NK-92 (cell line): Measurements from ENCODE around the gene KLHL18.
"Not testable (repeated sequence)": the region's sequence is repeated elsewhere in the genome, so short reads cannot be mapped to it uniquely, and the experiment has no call there.

Experiments used
- DNase-seq: peaks from one replicate; lab custom pipeline; 2025; ENCODE audit not compliant: unreplicated experiment; lab: John Stamatoyannopoulos, UW

The KLHL18 gene

DNA sequence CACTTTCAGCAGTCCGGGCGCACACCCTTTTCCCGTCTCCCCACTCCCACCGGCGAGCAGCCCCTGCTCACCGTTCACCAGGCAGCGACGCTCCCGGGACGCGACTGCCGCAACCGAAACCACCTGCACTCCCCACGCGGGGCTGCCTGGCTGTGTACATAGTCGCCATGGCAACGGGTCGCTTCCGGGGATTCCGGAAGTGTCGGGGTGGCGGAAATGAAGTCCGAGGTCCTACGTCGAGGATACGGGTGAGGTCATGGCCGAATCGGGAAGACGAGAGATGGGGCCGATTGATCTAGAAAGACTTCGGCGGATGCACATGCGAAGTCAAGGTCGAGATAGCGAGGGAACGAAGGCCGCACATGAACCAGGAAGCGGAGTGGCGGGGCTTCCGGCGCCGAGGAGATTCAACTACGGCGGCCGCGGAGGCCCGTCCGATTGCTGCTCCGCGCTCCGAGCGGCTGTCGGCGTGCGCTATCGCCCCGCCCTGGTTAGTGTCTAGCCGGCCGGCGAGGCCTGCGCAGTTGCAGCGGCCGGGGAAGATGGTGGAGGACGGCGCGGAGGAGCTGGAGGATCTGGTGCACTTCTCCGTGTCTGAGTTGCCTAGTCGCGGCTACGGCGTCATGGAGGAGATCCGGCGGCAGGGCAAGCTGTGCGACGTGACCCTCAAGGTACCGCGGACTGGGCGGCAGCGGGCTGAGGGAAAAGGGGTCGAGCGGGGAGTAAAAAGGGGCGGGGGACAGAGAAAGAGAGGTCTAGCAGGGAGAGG lies at the start of gene KLHL18, which contains the start of gene KIF9:
Gene KLHL18, plus strand, starts transcription at position 521 of the 769 bp plus-strand sequence. Its CDS starts 22 bp downstream, at position 543.
Gene KIF9, minus strand, starts transcription at position 376 of the 769 bp plus-strand sequence. CDS start 5,425 bp downstream, outside the sequence.
- peak; percentile 87 for DNase-seq

DNA sequence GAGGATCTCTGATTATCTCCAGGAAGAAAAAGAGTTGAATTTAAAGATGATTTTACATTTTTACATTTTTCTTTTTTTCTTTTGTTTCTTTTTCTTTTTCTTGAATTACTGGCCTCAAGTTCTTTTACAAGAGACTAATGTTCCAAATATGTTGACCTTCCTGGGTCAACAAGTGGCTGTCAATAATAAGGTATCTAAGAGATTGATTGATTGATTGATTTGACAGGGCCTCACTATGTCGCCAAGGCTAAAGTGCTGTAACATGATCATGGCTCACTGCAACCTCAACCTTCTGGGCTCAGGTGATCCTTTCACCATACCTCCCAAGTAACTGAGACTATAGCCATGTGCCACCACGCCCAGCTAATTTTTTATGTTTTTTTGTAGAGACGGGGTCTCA lies 44.7 kb upstream of the KLHL18 start:
- DNase-seq = no peak

DNA sequence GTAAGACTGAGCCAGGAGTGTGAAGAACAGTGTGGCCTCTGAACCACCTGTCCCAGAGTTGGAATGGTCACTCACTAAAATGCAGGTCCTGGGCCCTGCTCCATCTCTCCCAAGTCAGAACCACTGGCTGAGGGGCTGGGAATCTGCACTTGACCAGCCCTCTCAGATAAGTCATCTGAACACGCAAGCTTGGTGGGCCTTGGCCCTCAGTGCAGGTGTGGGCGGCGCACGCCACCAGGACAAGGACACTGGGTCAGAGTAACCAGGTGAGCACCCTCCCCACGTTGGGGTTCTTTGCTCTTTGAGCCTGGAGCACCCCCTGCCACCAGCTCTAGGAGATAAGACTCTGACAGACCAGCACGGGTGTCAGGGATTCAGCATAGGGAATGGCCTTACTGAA lies 42.8 kb upstream of the KLHL18 start:
- DNase-seq = no peak

DNA sequence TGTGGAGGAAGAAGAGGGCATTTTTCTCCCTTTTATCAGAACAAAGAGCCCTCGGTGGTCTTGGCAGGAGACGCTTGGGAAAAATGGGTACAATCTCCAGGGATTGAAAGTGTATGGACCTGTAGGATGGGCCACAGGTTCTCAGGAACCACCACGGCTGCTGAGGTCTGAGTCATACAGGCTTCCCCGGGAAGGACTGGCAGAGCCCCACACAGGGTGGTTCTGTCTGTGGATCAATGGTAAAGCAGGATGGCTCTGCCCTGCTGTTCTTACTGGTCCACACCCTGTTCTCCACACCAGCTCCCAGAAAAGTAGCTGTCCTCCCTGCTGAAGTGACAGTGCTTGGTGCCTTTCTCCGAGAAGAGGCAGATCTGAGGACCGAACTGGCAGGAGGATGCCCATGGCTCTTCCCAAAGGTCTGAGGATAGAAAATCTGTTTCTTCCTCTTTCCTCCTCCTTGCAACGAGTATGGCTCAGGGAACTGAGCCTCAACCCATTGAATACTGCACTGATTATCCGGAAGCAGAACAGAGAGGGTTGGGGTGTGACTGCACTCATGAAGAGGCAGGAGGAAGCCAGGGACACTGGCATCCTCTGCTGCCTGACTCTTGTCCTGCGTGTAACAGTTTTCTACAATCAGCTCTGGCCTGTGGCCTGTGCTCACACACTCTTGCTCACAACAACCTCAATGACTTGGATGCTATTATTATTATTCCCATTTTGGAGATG lies 39.2 kb upstream of the KLHL18 start:
- no peak for DNase-seq

DNA sequence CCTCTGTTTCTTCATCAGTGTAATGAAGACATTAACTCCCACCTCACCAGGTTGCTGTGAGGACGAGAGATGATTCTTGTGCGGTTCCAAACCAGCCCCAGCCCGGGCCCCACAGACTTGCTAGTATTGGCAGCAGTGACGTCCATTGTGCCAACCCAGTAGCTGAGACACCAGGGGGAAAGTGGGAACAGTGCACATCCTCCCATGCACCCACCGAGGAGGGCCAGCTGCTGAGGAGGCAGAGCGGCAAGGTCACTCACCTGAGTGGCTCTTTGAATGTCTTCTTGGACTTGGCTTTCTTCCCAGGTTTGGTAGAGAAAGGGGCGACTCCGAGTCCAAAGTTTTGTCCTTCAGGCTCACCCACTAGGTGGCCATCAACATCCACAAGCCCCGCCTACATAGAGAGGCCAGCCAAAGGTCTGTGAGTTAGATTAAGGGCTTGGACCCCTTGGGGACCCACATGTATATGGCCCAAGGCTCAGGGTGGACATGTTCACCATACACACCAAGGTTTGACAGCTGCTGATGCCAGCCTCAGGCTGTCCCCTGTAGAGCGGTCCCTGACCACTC lies 38.1 kb upstream of the KLHL18 start:
- no peak for DNase-seq

DNA sequence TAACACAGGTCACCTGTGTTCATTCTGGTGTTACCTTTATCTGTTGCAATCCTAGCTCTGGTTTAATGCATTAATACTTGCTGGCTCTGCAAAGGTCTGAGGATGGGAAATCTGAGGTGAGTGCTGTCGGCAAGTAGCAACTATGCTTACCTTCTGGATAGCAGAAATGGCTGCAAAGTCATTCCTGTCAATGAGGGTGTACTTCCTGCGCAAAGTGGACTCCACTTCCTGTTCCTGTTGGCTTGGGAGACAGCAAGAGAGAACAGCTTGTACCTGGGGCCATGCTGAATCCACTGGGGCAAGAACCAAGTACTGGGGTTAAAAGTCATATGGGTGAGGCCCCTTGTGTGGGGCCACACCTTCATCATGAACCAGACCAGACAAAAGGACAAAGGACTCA lies 37.5 kb upstream of the KLHL18 start:
- DNase-seq = no peak

DNA sequence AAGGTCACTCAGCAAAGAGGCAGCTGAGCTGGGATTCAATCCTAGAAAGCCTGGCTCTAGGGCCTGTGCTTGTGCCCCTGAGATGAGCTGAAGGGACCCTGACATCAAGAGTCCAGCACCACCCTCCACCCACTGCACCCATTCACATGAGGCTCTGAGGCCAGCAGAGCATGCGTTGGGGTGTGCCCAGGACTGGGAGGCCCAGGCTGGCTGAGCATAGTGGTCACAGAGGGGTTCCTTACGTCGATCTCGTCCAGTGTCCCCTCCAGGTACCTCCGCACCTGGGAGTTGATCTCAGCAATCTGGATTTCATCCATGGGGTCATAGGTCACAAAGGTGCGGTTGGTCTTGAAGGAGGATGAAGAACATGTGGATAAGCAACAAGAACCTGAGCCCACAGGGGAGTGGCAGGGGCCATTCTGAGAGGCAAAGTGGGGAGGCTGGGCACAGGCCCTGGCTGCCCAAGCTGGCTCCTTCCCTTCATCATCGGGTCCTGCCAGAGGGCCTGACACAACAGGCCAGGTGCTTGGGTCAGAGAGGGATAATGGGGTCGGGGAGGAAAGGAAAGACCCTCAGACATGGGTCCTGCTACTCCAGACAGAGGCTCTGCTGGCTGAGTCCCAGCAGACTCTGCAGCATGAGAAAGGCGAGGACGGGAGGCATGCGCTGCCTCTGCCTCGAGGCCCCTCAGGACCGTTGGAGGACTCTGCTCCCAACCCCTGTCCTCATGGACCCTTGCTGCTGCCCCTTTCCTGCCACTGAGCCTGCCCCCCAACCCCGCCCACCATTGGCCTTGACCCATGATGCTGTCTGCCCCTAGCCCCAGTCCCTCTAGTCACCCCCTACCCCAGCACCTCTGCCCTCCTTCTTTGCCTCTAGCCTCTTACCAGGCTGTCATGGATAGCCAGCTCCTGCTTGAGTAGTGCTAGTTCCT lies 35.3 kb upstream of the KLHL18 start:
- no peak for DNase-seq

DNA sequence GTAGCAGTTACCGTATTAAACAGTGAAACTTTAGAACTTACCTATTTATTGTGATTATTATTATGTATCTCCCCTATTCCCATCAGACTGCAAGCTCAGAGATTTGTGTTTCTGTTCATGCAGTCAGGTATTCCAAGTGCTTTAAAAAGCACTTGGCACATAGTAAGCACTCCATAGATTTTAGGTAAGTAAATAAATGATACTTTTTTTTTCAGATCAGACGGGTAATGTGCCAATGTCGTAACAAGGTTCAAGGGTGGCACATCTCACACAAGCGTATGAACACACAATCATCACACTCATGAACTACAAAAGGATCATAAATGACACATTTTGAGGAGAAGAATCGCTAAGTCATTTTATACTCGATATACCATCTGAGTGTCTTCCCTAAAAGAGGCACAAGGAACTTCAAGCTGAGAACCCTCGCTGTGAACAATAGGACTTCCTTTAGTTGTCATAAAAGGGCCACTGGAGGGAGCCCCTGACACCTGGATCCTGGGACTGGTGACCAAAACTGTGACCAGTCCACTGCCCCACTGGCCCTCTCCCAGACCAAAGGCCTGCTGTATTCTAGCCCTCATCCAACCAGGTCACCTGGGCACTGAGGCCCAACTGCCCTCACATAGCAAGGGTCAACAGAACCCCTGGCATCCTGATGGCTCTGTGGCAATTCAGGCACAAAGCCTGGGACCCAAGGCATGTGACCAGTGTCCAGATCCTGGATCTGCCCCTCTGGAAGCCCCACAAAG lies 32.3 kb upstream of the KLHL18 start:
- DNase-seq = no peak

DNA sequence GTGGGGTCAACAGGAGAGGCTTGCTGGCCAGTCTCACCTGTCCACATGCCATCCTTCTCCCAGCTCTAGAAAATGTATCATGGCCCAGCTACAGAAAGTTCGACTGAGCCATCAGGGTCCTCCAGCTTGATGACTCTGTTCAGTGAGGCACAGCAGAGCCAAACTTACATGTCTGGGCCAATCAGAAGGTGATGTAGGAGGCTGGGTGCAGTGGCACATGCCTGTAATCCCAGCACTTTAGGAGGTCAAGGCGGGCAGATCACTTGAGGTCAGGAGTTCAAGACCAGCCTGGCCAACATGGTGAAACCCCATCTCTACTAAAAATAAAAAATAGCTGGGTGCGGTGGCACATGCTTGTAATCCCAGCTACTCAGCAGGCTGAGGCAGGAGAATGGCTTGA lies 31.7 kb upstream of the KLHL18 start:
- DNase-seq = not testable (repeated sequence)

DNA sequence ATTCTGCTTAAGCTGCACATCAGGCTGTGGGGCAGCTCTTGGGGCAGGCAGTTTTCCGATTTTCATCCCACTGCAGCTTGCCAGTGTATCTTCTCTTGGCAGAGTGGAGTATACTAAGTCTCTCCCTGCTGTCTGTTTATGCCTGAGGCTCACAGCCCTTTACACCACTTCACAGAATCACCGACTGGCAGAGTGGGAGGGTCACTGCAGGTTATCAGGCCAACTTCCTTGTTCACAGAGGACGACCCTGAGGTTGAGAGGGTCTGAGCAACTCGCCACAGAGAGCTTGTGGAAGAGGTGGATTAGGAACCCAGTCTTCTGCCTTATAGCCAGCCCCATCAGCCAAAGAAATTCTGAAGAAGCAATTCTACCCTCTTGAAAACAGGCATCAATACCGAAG lies 31.1 kb upstream of the KLHL18 start:
- DNase-seq = no peak

DNA sequence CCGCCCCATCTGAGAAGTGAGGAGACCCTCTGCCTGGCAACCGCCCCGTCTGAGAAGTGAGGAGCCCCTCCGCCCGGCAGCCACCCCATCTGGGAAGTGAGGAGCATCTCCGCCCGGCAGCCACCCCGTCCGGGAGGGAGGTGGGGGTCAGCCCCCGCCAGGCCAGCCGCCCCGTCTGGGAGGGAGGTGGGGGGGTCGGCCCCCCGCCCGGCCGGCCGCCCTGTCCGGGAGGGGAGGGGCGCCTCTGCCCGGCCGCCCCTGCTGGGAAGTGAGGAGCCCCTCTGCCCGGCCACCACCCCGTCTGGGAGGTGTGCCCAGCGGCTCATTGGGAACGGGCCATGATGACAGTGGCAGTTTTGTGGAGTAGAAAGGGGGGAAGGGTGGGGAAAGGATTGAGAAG lies 26.4 kb upstream of the KLHL18 start:
- DNase-seq = not testable (repeated sequence)

DNA sequence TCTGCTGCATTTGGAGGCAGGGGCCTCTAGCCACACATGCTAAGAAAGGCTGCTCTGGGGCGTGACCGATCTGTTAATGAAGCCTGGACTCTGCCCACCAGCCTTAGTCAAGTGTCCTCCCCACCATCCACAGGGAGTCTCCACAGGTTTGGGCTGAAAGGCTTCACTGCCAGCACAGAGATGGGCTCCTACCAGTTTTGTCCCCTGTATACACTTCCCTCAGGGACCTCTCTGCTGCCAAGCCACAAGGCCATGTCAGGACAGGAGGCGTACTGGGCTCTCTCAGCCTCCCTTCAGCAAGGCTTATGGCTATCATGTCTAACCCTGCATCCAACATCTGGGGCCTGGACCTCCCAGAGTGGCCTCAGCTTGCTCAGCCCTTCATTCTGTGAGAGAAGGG lies 23.6 kb upstream of the KLHL18 start:
- no peak for DNase-seq

DNA sequence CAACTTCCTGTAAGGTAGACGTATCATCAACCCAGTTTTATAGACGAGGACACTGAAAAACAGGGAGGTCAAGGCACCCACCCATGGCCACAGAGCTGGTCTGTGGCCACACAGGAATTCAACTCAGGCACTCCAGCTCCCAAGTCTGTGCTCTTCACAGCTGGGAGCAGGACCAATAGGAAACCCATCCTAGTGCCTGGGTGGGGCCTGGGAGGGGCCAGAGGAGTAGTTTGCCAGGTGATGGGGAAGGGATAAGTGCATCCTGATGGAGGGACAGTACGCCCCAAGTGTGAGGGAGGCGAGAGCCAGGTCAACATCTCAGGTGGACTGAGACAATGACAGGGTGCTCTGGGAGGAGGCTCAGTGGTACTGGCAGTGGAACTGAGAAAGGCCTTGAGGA lies 22.1 kb upstream of the KLHL18 start:
- DNase-seq = no peak

DNA sequence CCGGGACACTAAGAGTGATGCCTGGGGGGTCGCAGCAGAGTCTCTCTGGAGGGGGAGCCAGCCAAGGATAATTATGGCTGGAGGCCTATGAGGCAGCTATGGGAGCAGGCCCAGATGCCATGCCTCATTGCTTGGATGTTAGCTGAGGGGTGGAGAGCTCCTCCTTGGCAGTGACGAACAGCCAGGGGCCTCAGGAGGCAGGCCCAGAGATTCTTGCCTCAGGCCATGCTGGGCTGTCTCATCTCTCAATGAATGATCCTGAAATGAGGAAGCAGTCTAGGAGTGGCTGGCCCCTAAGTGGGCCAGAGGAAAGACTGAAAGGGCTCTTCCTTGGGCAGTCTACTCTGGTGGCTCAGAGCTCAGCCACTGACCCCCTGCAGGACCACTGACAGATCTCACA lies 21.4 kb upstream of the KLHL18 start:
- DNase-seq = no peak

DNA sequence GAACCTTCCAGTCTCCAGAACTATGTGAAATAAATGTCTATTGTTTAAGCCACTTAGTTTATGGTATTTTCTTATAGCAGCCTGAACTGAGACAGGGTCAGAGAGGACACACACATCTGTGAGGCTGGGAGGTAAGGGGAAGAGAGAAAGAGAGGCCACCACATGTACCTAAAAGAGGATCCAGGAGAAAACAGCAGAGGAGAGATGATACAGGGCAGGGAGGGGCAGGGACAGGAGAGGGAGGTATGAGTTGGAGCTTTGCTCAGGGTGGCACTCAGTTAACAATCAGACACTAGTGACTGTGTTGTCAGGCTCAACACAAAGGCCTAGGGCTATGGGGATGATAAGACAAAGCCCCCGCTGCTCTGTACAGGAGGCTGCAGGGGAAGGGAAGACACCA lies 17.7 kb upstream of the KLHL18 start:
- no peak for DNase-seq

DNA sequence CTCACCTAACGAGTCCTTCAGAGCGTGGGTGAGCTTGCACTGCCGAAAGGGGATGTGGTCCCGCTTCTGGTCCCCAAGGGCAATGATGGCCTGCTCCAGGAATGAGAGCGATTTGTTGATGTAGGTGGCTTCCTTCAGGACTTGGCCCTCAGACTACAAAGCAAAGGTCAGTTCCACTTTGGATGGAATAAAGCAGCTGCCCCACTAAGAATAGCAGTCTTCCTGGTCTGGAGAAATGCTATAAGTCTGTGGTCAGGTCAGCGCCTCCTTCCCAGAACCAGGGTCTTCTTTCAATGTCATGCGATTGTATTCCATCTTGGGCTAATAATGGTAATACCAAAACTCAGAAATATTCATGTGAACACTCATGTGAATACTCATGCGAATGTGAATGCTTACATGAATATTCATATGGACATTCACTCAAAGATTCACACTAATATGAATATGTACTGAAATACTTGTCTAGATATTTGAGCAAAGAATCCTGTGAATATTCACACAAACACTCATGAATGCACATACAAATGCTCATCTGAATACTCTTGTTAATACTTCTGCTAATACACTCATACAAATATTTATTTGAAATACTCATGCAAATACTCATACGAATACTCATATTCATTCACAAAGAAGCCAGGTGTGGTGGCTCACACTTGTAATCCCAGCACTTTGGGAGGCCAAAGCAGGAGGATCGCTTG lies 16.9 kb upstream of the KLHL18 start:
- no peak for DNase-seq

DNA sequence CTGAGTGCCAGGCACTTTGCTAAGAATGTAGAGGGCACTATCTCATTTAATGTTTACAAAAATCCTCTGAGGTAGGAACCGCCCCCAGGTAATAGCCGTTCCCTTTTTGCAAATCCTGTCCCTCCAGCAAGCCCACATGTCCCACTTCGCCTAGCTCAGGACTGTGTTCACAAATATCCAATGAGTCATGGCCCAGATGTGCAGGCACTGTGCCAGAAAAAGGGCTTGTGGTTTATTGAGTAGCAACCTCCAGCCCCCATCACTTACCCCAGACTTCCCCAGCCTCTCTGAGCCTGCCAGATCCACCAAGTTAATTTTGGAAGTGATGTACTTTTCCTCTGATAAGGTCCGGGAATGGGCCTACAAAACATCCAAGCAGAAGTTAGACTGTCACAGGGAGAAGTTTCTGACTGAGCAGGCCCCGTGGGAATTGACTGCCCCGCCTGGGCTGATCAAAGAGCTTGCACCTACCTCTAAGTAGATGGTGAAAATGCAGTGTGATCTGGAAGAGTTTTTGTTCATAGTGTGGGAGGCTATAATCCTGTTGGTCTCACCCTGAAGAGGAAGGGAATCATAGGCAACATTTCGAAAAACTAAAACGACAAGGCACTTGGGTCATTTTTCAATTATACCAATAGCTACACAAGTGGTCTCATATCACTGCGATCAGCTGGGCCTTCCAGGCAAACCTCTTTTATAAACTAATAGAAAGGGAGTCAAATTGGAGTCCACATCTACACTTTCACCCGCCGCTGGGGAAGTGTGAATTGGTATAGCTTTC lies 15.8 kb upstream of the KLHL18 start:
- no peak for DNase-seq

DNA sequence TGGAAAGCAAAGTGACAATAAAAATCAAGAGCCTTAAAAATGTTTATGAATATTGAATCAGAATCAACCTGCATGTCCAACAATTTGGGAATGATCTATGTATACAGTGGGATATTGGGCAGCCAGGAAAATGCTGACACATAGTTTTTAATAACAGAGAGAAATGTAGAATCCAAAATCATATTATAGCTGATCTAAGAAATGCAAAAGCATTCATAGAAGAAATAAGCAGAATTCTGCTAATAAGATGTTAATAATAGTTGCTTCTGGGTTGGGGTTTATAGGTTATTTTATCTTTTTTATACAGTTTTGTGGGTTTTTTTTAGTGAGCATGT lies 15.3 kb upstream of the KLHL18 start:
- no peak for DNase-seq

DNA sequence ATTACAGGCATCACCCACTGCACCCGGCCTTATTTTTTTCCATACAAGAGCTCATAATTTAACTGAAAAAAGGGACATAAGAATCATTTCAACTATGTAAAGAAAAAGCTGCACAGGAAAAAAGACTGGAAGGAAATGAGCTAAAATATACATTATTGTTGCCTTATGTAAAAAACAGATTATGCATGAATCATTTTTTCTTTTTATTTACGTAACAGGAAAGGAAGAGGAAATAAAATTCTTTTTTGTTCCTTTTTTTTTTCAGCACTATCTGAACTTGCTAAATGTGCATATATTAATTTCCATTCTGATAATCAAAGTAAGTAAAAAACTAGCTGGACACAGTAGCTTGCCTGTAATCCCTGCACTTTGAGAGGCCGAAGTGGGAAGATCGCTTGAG lies 12.2 kb upstream of the KLHL18 start:
- DNase-seq = no peak
